GM06990 (cell line): ENCODE results near the gene NAA40.

Experiments used
- DNase-seq: peaks from one replicate; pipeline ENCODE4 v3.0.0-alpha.2; 2011; ENCODE audit not compliant: insufficient read length; ENCODE audit errors: extremely low read depth
- H3K27me3 ChIP-seq: replicated peaks from 2 replicates; pipeline ENCODE4 v1.6.0; 2011; ENCODE audit warnings: low read length; ENCODE audit not compliant: control insufficient read depth, insufficient read depth
- H3K36me3 ChIP-seq: 2 replicates; pipeline ENCODE4 v1.5.1; 2011; ENCODE audit warnings: low read length; ENCODE audit not compliant: control insufficient read depth, insufficient read depth
- H3K4me3 ChIP-seq: replicated peaks from 2 replicates; pipeline ENCODE4 v1.5.1; 2011; ENCODE audit warnings: low read depth, mild to moderate bottlenecking, control low read depth, low read length
- CTCF ChIP-seq: IDR thresholded peaks from 2 replicates; pipeline ENCODE4 v1.5.1; 2011; ENCODE audit warnings: low read length, control low read depth, mild to moderate bottlenecking, inconsistent platforms; ENCODE audit not compliant: insufficient read depth, poor library complexity, severe bottlenecking

Gene NAA40

GRCh38 chr11:63896071-63896470, 42.7 kb upstream of the NAA40 start:
- Histone ChIP-seq H3K4me3 (no peak overlapping the region), H3K27me3 (no peaks in the 10 kb centered on the region), H3K36me3 (peaks cover 40% of the 10 kb centered on the region)
- no peak for TF ChIP-seq CTCF
- no peak for DNase-seq

GRCh38 chr11:63897459-63898146, 41.2 kb upstream of the NAA40 start:
- H3K36me3 ChIP-seq, result peaks cover 44% of the 10 kb centered on the region

GRCh38 chr11:63901660-63902059, 37.1 kb upstream of the NAA40 start:
- peak; percentile 32 for TF ChIP-seq CTCF
- Histone ChIP-seq H3K4me3 (no peak overlapping the region), H3K36me3 (peaks cover 53% of the 10 kb centered on the region), H3K27me3 (no peaks in the 10 kb centered on the region)
- no peak for DNase-seq

More at GRCh38 chr11:63897459-63898146, 41.2 kb upstream of the NAA40 start:
- Histone ChIP-seq H3K27me3 (no peaks in the 10 kb centered on the region), H3K4me3 (no peak overlapping the region)
- no peak for DNase-seq
- TF ChIP-seq CTCF, result no peak

GRCh38 chr11:63903884-63904283, 34.9 kb upstream of the NAA40 start:
- Histone ChIP-seq H3K36me3 (peaks cover 53% of the 10 kb centered on the region), H3K27me3 (no peaks in the 10 kb centered on the region), H3K4me3 (no peak overlapping the region)
- DNase-seq, result no peak
- TF ChIP-seq CTCF, result no peak

- peaks cover 50% of the 10 kb centered on the region for H3K36me3 ChIP-seq
- no peaks in the 10 kb centered on the region for H3K27me3 ChIP-seq
- H3K4me3 ChIP-seq, result no peak overlapping the region
- TF ChIP-seq CTCF, result no peak
- no peak for DNase-seq
Measured at GRCh38 chr11:63904743-63905142, 34.1 kb upstream of the NAA40 start.

- TF ChIP-seq CTCF, result no peak
- no peaks in the 10 kb centered on the region for H3K27me3 ChIP-seq
- DNase-seq, result no peak
- H3K36me3 ChIP-seq, result peaks cover 47% of the 10 kb centered on the region
- no peak overlapping the region for H3K4me3 ChIP-seq
Measured at GRCh38 chr11:63905179-63905578, 33.6 kb upstream of the NAA40 start.
